Measurements from ENCODE around the gene UBAC1. TPM values are rescaled to one million over a fixed set of nuclear protein-coding genes. Genes with fewer than 3 reads are reported as not detected.

UBAC1 gene
- total and polyA plus RNA-seq, 11 donors, result 71.1 to 140 (median 100) TPM

DNA sequence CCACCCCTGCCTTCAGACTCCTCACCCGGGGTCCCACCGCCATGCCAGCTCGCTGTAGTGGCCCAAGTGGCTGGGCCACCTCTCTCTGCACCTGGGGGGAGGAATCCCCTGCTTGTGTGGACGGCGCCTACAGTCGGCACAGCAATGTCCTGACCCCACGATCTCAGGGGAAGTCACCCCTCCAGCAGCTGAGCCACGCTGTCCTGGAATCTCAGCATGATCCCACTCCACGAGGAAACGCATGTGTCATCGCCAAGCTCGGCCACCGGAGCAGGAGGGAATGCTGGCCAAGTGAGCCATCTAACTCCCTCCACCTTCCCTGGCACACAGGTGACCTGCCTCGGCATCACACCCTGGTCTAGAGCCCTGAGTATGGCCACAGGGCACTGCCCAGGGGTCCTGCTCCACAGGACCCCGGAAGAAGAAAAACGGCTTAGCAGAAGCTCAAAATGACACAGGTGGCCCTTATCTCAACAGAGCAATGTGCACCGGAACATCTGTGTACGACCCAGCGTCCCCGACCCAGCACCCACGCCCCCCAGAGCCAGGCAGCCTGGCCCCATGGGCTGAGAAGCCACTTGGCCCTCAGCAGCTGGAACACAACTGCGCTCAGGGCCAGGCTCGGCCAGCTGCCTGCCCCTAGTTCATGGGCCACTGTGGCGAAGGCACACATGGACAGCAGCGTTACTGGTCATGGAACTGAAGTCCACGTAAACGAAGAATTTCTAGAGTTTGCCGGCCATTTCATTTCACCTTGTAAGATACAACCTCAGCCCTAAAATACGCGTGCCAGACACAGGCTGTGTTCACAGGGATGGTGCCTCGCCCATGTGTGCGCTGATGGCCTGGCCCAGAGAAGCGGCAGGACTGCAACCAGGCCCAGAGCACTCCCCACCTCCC is 30.5 kb downstream of the UBAC1 start:
- H3K27me3 ChIP-seq, result no peaks in the 10 kb centered on the region
- no peak overlapping the region for H3K4me3 ChIP-seq
- no peak overlapping the region for H3K27ac ChIP-seq
- ATAC-seq, result no peak
- no peak for TF ChIP-seq POLR2A (IDR thresholded peaks at IDR 0.05)
- TF ChIP-seq, protein P1, sequence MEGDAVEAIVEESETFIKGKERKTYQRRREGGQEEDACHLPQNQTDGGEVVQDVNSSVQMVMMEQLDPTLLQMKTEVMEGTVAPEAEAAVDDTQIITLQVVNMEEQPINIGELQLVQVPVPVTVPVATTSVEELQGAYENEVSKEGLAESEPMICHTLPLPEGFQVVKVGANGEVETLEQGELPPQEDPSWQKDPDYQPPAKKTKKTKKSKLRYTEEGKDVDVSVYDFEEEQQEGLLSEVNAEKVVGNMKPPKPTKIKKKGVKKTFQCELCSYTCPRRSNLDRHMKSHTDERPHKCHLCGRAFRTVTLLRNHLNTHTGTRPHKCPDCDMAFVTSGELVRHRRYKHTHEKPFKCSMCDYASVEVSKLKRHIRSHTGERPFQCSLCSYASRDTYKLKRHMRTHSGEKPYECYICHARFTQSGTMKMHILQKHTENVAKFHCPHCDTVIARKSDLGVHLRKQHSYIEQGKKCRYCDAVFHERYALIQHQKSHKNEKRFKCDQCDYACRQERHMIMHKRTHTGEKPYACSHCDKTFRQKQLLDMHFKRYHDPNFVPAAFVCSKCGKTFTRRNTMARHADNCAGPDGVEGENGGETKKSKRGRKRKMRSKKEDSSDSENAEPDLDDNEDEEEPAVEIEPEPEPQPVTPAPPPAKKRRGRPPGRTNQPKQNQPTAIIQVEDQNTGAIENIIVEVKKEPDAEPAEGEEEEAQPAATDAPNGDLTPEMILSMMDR (IDR thresholded peaks at IDR 0.05), result no peak
- peaks cover 0 to 68% (median 58%) of the 10 kb centered on the region in 9 donors for H3K36me3 ChIP-seq
- intact Hi-C loops (cut with DNase I), result no loop called here
- 91 to 99% (median 92%) methylated on average over 10 to 33 of the region's 33 CpGs for WGBS, 4 donors
- no peak for DNase-seq
- no peaks in the 10 kb centered on the region for H3K9me3 ChIP-seq
- H3K4me1 ChIP-seq, result peaks cover 0 to 29% (median 2%) of the 10 kb centered on the region in 12 donors

DNA sequence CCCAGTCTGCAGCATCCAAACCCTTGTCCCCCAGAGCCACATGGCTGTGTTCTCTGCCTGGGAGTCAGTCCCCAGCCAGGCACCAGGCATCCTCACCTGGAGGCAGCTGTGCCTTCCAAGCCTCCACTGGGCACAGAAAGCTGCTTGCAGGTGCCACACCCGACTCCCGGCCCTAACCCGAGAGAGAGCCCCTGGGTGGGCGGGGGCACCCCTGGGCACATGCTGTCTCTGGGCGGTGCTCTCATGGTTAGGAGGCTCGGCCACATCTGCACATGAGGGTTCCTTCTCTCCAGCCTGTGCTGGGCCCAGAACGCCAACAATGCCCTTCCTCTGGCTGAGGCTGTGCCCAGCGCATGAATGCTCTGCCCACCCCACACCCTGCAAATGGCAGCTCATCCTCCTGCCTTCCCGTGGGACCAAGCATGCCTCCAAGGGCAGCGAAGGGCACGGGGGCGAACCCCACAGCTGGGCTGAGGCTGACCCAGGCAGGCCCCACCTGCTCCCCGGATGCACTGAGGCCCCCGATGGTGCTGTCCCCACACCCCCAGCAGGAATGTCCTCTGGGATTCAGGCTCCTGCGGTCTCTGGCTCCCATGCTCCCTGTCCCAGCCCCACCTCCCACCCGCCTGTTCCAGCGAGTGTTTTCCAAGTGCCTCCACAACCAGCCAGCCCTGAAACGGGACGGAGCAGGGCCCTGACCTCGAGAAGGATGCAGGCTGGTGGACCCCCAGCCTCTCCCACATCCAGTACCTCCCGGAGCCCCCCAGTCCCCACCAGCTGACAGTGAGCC is 31.3 kb downstream of the UBAC1 start:
- no peak overlapping the region for H3K4me3 ChIP-seq
- intact Hi-C loops (cut with DNase I), result no loop called here
- no peak overlapping the region for H3K27ac ChIP-seq
- peaks cover 0 to 29% (median 2%) of the 10 kb centered on the region in 12 donors for H3K4me1 ChIP-seq
- H3K9me3 ChIP-seq, result no peaks in the 10 kb centered on the region
- no peaks in the 10 kb centered on the region for H3K27me3 ChIP-seq
- no peak for DNase-seq
- ATAC-seq, result no peak
- WGBS, 4 donors, result 85 to 98% (median 88%) methylated on average over 9 to 21 of the region's 21 CpGs
- peaks cover 0 to 62% (median 49%) of the 10 kb centered on the region in 9 donors for H3K36me3 ChIP-seq
- TF ChIP-seq POLR2A (IDR thresholded peaks at IDR 0.05), result no peak
- TF ChIP-seq, protein P1 (IDR thresholded peaks at IDR 0.05), result no peak

DNA sequence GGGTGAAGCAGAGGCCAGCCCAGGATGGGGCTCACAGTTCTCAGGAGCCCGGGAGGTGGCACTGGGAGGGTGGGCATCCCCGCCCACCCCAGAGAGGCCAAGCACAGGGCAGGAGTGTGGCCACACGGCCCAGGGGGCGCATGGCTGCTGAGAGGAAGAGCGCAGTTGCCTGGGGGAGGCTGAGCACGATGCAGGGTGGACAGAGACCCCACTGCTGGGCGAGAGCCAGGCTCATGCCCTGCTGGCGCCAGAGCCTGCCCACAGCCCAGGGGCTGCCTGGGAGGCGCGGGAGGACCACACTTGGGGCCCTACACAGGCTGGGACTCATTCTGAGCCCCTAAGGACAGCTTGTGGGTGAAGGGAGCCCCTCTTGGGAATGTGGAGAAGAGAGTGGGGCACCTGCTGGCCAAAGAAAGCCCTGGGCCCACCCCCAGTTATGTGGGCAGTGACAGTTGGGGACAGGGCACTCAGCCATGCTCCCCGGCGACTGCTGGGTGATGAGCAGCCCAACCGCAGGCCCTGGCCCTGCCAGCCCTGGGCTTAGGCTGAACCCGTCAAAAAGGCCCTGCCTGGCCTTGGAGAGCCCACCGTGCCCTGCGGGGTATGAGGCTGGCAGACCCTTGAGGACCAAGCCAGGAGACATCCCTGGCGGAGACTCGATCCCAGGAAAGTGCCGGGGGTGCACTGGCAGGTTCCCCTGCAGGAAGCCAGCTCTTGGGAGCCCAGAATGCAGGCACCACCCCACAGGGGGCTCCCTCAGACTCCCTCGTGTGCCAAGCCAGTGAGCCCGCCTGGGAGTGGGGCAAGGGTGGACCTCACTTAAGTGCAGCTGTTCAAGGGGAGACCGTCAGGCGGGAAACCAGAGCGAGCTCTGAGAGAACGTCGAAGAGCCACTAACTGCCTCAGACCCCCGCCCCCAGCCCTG is 32.2 kb downstream of the UBAC1 start:
- ATAC-seq (peak in 1 of 4 donors; percentile 2), DNase-seq (no peak)
- no peaks in the 10 kb centered on the region for H3K27me3 ChIP-seq
- intact Hi-C loops (cut with DNase I), result no loop called here
- H3K27ac ChIP-seq, result no peak overlapping the region
- peaks cover 0 to 64% (median 43%) of the 10 kb centered on the region in 9 donors for H3K36me3 ChIP-seq
- H3K4me1 ChIP-seq, result peaks cover 0 to 29% (median 2%) of the 10 kb centered on the region in 12 donors
- TF ChIP-seq, protein P1 (IDR thresholded peaks at IDR 0.05), result no peak
- TF ChIP-seq POLR2A (IDR thresholded peaks at IDR 0.05), result no peak
- H3K4me3 ChIP-seq, result no peak overlapping the region
- no peaks in the 10 kb centered on the region for H3K9me3 ChIP-seq
- 81 to 91% (median 87%) methylated on average over 18 to 27 of the region's 27 CpGs for WGBS, 4 donors
